HL-60 (cell line): ENCODE data around the gene HTT-AS.

ENCODE experiments used
- DNase-seq, 2 experiments: peaks; one replicate each; pipeline ENCODE4 v3.0.0-alpha.2; 2010 to 2020; ENCODE audit warnings: low read depth in 1 of 2, low spot score in 1 of 2
- H3K27ac ChIP-seq: fragments of 250-450 bp; sonication (Bioruptor Pico); replicated peaks from 2 replicates; pipeline ENCODE4 v1.5.1; 2020; ENCODE audit warnings: mild to moderate bottlenecking, moderate library complexity
- H3K27me3 ChIP-seq: fragments of 250-450 bp; sonication (Bioruptor Pico); 2 replicates; pipeline ENCODE4 v1.5.1; 2021; ENCODE audit warnings: mild to moderate bottlenecking, moderate library complexity; ENCODE audit not compliant: insufficient read depth, poor library complexity, severe bottlenecking
- H3K4me3 ChIP-seq: replicated peaks from 2 replicates; pipeline ENCODE4 v1.5.1; 2011; ENCODE audit warnings: mild to moderate bottlenecking, control low read depth, low read length; ENCODE audit not compliant: insufficient read depth
- GABPA ChIP-seq: IDR thresholded peaks from 2 replicates; pipeline ENCODE4 v1.6.1; 2012; ENCODE audit warnings: low read depth
- POLR2AphosphoS5 ChIP-seq: IDR thresholded peaks from 2 replicates; pipeline ENCODE4 v1.6.1; 2012; ENCODE audit warnings: low read depth
- SPI1 ChIP-seq: IDR thresholded peaks from 2 replicates; pipeline ENCODE4 v1.6.1; 2012; ENCODE audit warnings: low read depth, mild to moderate bottlenecking, borderline replicate concordance
- TF ChIP-seq, protein P1 (sequence below): IDR thresholded peaks from one replicate; pipeline ENCODE4 v1.5.1; 2011; ENCODE audit warnings: low read length, control low read depth, inconsistent platforms; ENCODE audit not compliant: insufficient read depth
- TF ChIP-seq, protein P2 (sequence below): IDR thresholded peaks from 2 replicates; pipeline ENCODE4 v1.6.1; 2012; ENCODE audit warnings: low read depth; ENCODE audit not compliant: insufficient replicate concordance

HTT-AS gene

GRCh38 chr4:3069661-3070199 is 4.6 kb downstream of the HTT-AS start:
- H3K27me3 ChIP-seq: no peaks in the 10 kb centered on the region
- DNase-seq: no peak
- H3K4me3 ChIP-seq: no peak overlapping the region
- TF ChIP-seq SPI1 (no peak), POLR2AphosphoS5 (no peak), GABPA (no peak)
- TF ChIP-seq, protein P1, sequence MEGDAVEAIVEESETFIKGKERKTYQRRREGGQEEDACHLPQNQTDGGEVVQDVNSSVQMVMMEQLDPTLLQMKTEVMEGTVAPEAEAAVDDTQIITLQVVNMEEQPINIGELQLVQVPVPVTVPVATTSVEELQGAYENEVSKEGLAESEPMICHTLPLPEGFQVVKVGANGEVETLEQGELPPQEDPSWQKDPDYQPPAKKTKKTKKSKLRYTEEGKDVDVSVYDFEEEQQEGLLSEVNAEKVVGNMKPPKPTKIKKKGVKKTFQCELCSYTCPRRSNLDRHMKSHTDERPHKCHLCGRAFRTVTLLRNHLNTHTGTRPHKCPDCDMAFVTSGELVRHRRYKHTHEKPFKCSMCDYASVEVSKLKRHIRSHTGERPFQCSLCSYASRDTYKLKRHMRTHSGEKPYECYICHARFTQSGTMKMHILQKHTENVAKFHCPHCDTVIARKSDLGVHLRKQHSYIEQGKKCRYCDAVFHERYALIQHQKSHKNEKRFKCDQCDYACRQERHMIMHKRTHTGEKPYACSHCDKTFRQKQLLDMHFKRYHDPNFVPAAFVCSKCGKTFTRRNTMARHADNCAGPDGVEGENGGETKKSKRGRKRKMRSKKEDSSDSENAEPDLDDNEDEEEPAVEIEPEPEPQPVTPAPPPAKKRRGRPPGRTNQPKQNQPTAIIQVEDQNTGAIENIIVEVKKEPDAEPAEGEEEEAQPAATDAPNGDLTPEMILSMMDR: no peak
- H3K27ac ChIP-seq: no peak overlapping the region

DNA sequence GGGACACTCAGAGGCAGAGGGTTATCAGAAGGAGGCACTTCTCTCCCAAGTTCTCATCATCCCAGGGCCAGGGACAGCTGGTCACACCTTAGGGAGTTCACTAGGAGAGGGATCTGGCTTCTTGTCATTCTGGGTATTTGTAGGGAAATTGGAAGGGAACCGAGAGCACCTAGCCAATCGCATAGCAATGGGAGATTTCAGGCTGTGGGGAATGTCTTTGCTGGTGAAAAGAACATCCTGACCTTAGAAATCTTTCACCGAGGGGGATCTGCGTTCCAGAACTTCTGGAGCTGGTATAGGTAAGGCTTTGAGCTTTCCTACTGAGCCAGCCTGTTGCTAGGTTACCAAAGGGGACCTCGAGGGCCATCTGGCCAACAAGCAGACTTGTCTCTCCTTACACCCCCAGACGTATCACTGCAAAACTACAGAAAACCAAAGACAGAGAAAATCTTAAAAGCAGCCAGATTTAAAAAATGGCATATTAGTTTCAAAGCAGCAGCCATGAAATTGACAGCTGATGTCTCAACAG is 6.8 kb downstream of the HTT-AS start:
- Histone ChIP-seq H3K27ac (no peak overlapping the region), H3K27me3 (no peaks in the 10 kb centered on the region), H3K4me3 (no peak overlapping the region)
- TF ChIP-seq, protein P2, sequence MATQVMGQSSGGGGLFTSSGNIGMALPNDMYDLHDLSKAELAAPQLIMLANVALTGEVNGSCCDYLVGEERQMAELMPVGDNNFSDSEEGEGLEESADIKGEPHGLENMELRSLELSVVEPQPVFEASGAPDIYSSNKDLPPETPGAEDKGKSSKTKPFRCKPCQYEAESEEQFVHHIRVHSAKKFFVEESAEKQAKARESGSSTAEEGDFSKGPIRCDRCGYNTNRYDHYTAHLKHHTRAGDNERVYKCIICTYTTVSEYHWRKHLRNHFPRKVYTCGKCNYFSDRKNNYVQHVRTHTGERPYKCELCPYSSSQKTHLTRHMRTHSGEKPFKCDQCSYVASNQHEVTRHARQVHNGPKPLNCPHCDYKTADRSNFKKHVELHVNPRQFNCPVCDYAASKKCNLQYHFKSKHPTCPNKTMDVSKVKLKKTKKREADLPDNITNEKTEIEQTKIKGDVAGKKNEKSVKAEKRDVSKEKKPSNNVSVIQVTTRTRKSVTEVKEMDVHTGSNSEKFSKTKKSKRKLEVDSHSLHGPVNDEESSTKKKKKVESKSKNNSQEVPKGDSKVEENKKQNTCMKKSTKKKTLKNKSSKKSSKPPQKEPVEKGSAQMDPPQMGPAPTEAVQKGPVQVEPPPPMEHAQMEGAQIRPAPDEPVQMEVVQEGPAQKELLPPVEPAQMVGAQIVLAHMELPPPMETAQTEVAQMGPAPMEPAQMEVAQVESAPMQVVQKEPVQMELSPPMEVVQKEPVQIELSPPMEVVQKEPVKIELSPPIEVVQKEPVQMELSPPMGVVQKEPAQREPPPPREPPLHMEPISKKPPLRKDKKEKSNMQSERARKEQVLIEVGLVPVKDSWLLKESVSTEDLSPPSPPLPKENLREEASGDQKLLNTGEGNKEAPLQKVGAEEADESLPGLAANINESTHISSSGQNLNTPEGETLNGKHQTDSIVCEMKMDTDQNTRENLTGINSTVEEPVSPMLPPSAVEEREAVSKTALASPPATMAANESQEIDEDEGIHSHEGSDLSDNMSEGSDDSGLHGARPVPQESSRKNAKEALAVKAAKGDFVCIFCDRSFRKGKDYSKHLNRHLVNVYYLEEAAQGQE: no peak
- DNase-seq: no peak

DNA sequence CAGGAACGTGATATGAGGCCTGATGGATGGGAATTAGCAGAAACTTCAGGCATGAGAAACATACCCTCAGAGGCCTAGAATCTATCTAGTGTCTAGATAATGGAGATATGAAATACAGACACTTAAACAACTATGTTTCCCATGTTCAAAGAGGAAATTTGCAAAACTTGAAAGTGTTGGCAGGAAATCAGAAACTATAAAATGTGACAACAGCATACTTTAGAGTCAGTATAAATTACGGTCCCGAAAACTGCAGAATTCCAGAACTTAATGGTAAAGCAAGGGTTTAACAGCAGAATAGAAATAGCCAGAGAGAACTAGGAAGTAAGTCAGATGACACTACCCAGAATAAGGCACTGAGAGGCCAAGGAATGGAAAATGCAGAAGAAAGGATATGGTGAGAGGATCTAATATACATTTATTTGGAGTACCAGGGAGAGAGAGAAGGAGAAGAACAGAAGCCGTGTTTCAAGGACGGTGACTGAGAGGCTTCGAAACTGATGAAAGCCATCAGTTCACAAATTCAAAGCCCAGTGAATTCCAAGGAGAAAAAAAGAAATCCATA is 7.4 kb downstream of the HTT-AS start:
- TF ChIP-seq GABPA: no peak
- TF ChIP-seq, protein P2: no peak
- no peak for TF ChIP-seq POLR2AphosphoS5
- TF ChIP-seq, protein P1: no peak
- TF ChIP-seq SPI1: no peak
- no peak for DNase-seq

DNA sequence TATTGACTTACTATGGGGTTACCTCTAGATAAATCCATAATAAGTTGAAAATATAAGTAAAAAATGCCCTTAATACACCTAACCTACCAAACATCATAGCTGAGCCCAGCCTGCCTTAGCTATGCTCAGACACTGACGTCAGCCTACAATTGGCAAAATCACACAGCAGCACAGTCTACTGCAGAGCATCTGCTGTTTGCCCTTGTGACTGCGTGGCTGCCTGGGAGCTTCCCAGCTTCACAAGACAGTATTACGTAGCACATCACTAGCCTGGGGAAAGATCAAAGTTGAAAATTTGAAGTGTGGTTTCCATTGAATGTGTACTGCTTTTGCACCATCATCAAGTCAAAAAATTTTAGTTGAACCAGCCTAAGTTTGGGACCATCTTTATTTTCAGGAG is 8.8 kb downstream of the HTT-AS start:
- Histone ChIP-seq H3K4me3 (no peak overlapping the region), H3K27me3 (no peaks in the 10 kb centered on the region), H3K27ac (no peak overlapping the region)
- DNase-seq: no peak
- TF ChIP-seq, protein P1: no peak
- TF ChIP-seq SPI1 (no peak), GABPA (no peak), POLR2AphosphoS5 (no peak)
- TF ChIP-seq, protein P2: no peak

More for the DNA sequence above, 7.4 kb downstream of the HTT-AS start:
- no peak overlapping the region for H3K27ac ChIP-seq
- no peaks in the 10 kb centered on the region for H3K27me3 ChIP-seq
- no peak overlapping the region for H3K4me3 ChIP-seq
